ENCODE results near the gene ZDHHC4. TPM values are rescaled to one million over a fixed set of nuclear protein-coding genes. Genes with fewer than 3 reads are reported as not detected.

The ZDHHC4 gene
- total and polyA plus RNA-seq, 2 of the 13 experiments (the other 11 are each of a cell fraction or from before 2014, with no cell fraction given) = 83.2 to 188 TPM

DNA sequence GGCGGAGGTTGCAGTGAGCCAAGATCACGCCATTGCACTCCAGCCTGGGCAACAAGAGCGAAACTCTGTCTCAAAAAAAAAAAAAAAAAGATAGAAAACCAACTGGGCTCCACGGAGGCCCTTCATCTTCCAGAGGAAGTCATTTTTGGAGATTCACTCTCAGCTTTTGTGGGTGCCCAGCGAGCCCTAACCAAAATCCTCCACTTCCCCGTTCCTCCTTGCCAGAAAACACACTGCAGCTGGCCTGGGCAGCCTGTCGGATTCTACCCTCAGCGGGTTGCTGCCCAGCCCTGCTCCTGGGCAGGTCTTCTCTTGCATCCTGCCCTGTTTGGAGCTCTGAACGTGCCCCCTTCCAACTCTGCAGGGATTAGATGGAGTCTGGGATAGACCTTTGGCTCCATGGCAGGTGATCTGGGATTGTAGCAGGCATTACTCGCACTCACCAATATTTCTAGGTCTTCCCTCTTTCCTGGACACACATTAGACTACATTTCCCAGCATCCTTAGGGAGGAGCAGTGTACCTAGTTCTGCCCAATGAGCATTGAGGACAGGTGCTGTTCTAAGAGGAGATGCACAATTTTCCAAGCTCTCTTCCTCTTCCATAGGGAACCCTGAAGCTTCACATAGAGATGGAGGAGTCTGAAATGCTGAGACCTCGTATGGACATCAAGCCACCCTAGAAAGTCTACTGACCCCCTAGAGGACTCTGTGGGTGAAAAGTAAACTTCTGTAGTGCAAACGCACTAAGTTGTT is 30.6 kb upstream of the ZDHHC4 start (continued):
- TF ChIP-seq, protein P1, sequence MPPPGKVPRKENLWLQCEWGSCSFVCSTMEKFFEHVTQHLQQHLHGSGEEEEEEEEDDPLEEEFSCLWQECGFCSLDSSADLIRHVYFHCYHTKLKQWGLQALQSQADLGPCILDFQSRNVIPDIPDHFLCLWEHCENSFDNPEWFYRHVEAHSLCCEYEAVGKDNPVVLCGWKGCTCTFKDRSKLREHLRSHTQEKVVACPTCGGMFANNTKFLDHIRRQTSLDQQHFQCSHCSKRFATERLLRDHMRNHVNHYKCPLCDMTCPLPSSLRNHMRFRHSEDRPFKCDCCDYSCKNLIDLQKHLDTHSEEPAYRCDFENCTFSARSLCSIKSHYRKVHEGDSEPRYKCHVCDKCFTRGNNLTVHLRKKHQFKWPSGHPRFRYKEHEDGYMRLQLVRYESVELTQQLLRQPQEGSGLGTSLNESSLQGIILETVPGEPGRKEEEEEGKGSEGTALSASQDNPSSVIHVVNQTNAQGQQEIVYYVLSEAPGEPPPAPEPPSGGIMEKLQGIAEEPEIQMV (CRISPR knock-in tag; IDR thresholded peaks at IDR 0.05; ENCODE audit: low read depth) = no peak
- no peak for TF ChIP-seq ZNF567 (CRISPR knock-in tag; IDR thresholded peaks at IDR 0.05; ENCODE audit: borderline replicate concordance)
- TF ChIP-seq HNRNPL (IDR thresholded peaks at IDR 0.05; ENCODE audit: low read depth, low read length) = no peak
- no peak for TF ChIP-seq KLF9 (CRISPR knock-in tag; IDR thresholded peaks at IDR 0.05; ENCODE audit: low read depth)
- no peak for TF ChIP-seq KDM5A (IDR thresholded peaks at IDR 0.05; ENCODE audit: borderline replicate concordance, low read length)
- no peak for TF ChIP-seq RORA (CRISPR knock-in tag; IDR thresholded peaks at IDR 0.05)
- TF ChIP-seq GZF1 (CRISPR knock-in tag; IDR thresholded peaks at IDR 0.05) = no peak
- no peak for TF ChIP-seq ZNF780A (CRISPR knock-in tag; IDR thresholded peaks at IDR 0.05)
- TF ChIP-seq BRD4 (CRISPR knock-in tag; IDR thresholded peaks at IDR 0.05) = no peak
- no peak for TF ChIP-seq ZIK1 (CRISPR knock-in tag; IDR thresholded peaks at IDR 0.05; ENCODE audit: borderline replicate concordance, low read depth)
- no peak for TF ChIP-seq HDAC2 (CRISPR knock-in tag; IDR thresholded peaks at IDR 0.05)
- no peak for TF ChIP-seq ZNF850 (CRISPR knock-in tag; conservative IDR thresholded peaks at IDR 0.05)
- TF ChIP-seq, protein P2, sequence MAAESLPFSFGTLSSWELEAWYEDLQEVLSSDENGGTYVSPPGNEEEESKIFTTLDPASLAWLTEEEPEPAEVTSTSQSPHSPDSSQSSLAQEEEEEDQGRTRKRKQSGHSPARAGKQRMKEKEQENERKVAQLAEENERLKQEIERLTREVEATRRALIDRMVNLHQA (CRISPR knock-in tag; IDR thresholded peaks at IDR 0.05) = no peak
- TF ChIP-seq SIN3B (IDR thresholded peaks at IDR 0.05; ENCODE audit: low read length) = no peak
- TF ChIP-seq ZNF350 (CRISPR knock-in tag; IDR thresholded peaks at IDR 0.05; ENCODE audit: borderline replicate concordance, low read depth) = no peak
- no peak for TF ChIP-seq SSRP1 (CRISPR knock-in tag; IDR thresholded peaks at IDR 0.05)
- no peak for TF ChIP-seq AGO1 (IDR thresholded peaks at IDR 0.05; ENCODE audit: low read depth, low read length, poor library complexity, severe bottlenecking)
- TF ChIP-seq, protein P3, sequence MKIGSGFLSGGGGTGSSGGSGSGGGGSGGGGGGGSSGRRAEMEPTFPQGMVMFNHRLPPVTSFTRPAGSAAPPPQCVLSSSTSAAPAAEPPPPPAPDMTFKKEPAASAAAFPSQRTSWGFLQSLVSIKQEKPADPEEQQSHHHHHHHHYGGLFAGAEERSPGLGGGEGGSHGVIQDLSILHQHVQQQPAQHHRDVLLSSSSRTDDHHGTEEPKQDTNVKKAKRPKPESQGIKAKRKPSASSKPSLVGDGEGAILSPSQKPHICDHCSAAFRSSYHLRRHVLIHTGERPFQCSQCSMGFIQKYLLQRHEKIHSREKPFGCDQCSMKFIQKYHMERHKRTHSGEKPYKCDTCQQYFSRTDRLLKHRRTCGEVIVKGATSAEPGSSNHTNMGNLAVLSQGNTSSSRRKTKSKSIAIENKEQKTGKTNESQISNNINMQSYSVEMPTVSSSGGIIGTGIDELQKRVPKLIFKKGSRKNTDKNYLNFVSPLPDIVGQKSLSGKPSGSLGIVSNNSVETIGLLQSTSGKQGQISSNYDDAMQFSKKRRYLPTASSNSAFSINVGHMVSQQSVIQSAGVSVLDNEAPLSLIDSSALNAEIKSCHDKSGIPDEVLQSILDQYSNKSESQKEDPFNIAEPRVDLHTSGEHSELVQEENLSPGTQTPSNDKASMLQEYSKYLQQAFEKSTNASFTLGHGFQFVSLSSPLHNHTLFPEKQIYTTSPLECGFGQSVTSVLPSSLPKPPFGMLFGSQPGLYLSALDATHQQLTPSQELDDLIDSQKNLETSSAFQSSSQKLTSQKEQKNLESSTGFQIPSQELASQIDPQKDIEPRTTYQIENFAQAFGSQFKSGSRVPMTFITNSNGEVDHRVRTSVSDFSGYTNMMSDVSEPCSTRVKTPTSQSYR (CRISPR knock-in tag; IDR thresholded peaks at IDR 0.05; ENCODE audit: borderline replicate concordance) = no peak
- TF ChIP-seq GABPA (IDR thresholded peaks at IDR 0.05; ENCODE audit: low read depth, low read length) = no peak
- TF ChIP-seq GABPA (CRISPR knock-in tag; IDR thresholded peaks at IDR 0.05; ENCODE audit: low read depth) = peak; percentile 57
- no peak for TF ChIP-seq ZNF543 (CRISPR knock-in tag; IDR thresholded peaks at IDR 0.05)
- no peak for TF ChIP-seq ZNF773 (CRISPR knock-in tag; IDR thresholded peaks at IDR 0.05; ENCODE audit: borderline replicate concordance)
- no peak for TF ChIP-seq ZBTB1 (CRISPR knock-in tag; IDR thresholded peaks at IDR 0.05; ENCODE audit: borderline replicate concordance)
- no peak for TF ChIP-seq ZFY (CRISPR knock-in tag; IDR thresholded peaks at IDR 0.05)
- no peak for TF ChIP-seq REPIN1 (CRISPR knock-in tag; IDR thresholded peaks at IDR 0.05; ENCODE audit: borderline replicate concordance, low read depth)
- no peak for TF ChIP-seq HOXA3 (CRISPR knock-in tag; IDR thresholded peaks at IDR 0.05)
- TF ChIP-seq, protein P4, sequence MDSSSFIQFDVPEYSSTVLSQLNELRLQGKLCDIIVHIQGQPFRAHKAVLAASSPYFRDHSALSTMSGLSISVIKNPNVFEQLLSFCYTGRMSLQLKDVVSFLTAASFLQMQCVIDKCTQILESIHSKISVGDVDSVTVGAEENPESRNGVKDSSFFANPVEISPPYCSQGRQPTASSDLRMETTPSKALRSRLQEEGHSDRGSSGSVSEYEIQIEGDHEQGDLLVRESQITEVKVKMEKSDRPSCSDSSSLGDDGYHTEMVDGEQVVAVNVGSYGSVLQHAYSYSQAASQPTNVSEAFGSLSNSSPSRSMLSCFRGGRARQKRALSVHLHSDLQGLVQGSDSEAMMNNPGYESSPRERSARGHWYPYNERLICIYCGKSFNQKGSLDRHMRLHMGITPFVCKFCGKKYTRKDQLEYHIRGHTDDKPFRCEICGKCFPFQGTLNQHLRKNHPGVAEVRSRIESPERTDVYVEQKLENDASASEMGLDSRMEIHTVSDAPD (CRISPR knock-in tag; IDR thresholded peaks at IDR 0.05) = no peak
